Measurements from ENCODE around the gene COLEC12.

The COLEC12 gene

DNA sequence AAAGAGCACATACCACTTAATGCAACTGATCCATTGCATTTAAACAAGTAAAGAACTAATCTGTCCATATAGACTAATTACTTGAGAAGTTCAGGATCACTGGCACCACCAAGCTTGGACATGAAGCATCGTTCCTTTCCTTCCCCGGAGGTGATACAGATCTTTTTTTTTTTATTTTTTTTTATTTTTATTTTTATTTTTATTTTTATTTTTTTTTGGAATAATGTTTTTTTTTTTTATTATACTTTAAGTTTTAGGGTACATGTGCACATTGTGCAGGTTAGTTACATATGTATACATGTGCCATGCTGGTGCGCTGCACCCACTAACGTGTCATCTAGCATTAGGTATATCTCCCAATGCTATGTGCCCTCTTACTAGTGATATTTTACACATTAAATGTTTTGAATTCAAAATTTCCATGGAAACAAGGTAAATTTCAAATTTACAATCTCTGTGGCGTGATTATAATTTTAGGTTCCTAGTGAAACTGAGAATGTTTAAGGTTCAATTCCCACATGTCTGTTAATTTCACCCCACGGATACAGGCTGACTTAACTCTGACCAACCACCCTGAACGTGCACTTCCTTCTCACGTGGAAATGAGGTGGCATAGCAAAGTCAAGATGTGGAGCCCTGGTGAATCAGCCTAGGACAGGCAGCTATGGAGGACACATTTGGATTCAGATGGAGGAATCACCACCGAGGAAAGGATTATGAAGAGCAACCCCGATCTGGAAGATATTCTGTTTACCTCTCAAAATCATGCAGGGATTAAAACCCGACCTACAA, 131.1 kb downstream of the COLEC12 start:
- Mint-ChIP-seq H3K27me3 (ENCODE audit: low read depth) (no peaks in the 10 kb centered on the region), H3K4me3 (no peak overlapping the region), H3K27ac (no peak overlapping the region), H3K9me3 (no peaks in the 10 kb centered on the region), H3K36me3 (ENCODE audit: low read depth) (no peaks in the 10 kb centered on the region), H3K4me1 (ENCODE audit: low read depth) (no peaks in the 10 kb centered on the region)

DNA sequence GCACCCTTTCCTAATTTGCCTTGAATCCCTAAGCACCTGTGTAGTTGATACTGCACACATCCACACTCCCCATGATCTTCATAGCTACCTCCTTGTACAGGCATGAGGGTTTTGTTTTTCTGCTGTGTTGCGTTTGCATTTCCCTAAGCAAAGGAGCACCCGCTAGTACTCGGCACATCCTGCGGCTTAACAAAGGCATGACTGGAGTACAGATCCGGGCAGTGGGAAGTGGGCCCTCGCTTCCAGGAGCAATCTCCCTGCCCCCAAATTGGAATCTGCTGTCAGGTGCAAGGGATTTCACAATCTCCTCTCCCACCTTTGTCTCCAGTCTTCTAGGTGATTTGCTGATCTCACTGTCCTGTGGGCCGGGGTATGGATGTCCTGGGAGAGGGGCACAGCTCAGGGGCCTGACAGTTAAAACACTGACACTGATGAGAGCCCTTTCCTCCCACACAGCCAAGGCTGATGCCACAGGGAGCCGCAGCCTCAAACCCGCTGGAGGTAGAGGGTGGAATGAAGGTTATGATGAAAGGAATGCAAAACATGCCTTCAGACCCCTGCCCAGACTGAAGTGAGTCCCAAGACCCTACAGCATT, 133.9 kb downstream of the COLEC12 start:
- H3K9me3 Mint-ChIP-seq = no peaks in the 10 kb centered on the region

DNA sequence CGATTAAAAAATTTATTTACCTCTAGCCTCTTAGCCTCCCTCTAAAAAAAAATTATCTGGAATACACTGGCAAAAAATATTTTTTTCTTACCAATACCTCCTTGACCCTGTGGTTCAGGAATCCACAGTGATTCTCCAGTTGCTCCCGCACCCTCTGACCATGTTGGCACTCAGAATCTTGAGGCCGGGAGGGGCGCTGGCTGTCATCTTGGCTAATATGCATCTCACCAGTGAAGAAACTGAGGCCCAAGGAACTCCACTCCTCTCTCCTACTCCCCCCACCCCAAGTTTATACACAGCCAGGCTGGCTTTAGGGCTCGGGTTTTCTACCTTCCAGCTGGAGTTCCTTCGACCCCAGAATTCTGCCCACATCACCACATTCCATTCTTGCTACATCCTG, 134.8 kb downstream of the COLEC12 start:
- Mint-ChIP-seq H3K27me3 (ENCODE audit: low read depth) (peaks cover 3% of the 10 kb centered on the region), H3K27ac (no peak overlapping the region), H3K36me3 (ENCODE audit: low read depth) (no peaks in the 10 kb centered on the region), H3K9me3 (no peaks in the 10 kb centered on the region), H3K4me3 (no peak overlapping the region), H3K4me1 (ENCODE audit: low read depth) (no peaks in the 10 kb centered on the region)

More for the DNA sequence above, 133.9 kb downstream of the COLEC12 start:
- Mint-ChIP-seq H3K27me3 (ENCODE audit: low read depth) (peaks cover 3% of the 10 kb centered on the region), H3K27ac (no peak overlapping the region), H3K36me3 (ENCODE audit: low read depth) (no peaks in the 10 kb centered on the region), H3K4me3 (no peak overlapping the region), H3K4me1 (ENCODE audit: low read depth) (no peaks in the 10 kb centered on the region)

DNA sequence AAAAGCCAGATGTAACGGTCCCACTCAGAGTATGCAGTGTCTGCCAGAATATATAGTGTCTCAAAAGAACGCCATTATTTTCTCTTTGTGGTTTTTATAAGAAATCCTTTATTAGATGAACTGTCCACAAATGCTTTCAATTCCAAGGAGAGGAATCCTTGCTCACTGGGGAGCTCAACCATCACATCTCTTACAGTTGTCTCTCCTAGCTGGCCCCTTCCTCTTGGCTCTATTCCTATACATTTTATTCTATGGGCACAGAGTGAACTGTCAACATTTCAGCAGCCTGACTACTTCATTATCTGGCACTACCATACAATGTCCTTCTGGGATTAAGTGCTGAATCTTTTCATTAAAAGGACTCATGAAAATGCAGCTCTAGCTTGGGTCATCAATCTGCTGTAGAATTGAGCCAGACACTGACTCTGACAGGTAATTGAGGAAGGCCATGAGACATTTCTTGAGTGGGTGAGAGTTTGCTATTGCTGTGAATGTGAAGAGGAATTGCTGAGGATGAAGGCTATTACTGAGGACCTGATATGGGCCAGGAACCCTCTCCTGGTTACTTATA, 136.2 kb downstream of the COLEC12 start:
- Mint-ChIP-seq H3K4me3 (no peak overlapping the region), H3K4me1 (ENCODE audit: low read depth) (no peaks in the 10 kb centered on the region), H3K9me3 (no peaks in the 10 kb centered on the region), H3K27ac (no peak overlapping the region), H3K36me3 (ENCODE audit: low read depth) (no peaks in the 10 kb centered on the region), H3K27me3 (ENCODE audit: low read depth) (peaks cover 3% of the 10 kb centered on the region)

DNA sequence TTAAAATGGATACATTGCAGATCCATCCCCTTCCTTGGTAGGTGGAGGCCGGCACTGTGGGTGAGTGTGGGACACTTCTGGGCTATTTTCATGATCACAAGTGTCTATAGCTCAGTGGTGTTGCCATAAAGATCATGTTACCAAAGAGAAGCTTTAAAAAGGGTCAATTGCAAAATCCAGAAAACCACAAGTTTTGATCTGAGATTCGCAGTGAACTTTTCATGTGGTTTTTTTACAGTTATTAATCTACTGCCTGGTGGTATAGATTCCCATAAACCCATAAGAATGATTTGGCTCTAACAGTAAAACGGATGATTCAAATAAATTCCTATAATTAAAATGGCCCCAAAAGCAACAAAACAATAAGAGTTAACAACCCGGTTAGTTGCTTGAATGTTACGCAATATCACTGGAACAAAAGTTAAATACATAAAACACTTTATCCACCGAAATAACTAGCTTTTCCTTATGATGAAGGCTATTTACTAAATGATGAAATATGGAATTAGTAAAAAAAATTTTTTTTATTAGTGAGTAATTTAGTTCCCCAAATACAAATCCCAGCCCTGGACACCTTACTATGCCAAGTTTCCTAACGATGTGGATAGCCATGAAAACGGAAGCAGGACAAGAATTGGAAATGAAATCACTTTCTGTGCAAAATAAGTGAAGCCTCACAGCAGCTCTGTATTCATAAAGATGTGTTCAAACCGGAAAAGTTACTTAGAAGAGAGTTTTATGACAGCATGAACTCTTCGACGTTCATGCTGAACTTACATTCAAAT, 137.0 kb downstream of the COLEC12 start:
- no peak overlapping the region for H3K27ac Mint-ChIP-seq

DNA sequence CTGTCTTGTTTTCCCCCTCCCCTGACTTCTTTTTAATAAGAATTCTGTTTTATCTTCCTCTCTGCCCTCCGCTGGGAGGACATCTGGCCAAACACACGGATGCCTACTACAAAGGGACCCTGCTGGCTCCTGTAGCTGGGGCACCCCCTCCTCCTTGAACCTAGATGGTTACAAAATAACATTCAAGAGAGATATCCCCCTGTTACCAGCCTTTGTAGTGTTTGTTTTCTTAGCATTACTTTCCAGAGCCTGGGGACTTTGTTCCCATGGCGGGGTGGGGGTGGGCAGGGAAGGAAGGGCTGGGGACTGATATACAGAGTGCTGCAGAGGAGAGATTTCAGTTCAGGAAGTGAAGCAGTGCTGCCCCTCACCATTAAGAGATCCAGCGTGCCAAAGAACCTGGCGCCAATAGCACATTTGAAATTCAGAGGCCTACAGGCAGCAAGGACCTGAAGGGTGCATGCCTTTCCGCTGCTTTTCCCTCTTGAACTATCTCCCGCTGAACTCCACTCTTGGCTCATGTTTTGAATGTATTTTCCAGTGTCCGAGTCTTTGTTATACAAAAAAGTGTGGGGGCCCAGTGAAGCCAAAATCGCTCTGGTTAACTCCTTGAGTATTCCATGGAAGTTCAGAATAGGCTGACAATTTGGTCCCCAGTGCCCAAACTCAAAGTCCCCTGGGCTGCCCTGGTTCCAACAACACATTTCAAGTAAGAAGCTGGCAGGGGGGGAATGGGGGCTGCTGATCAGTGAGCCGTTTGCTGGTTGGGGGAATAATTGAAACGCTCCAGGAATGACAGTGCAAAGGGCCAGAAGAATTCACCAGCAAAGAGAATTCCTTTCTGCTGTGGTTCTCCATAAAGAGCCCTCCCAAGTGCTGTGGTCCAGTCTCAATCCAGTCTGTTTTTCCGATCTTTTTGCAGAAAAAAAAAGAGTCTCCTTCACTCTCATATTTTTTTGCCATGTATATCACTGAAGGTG, 137.9 kb downstream of the COLEC12 start:
- peaks cover 3% of the 10 kb centered on the region for H3K27me3 Mint-ChIP-seq (ENCODE audit: low read depth)
- H3K9me3 Mint-ChIP-seq = no peaks in the 10 kb centered on the region

More for the DNA sequence above, 137.0 kb downstream of the COLEC12 start:
- Mint-ChIP-seq H3K4me1 (ENCODE audit: low read depth) (no peaks in the 10 kb centered on the region), H3K4me3 (no peak overlapping the region), H3K27me3 (ENCODE audit: low read depth) (peaks cover 3% of the 10 kb centered on the region), H3K36me3 (ENCODE audit: low read depth) (no peaks in the 10 kb centered on the region), H3K9me3 (no peaks in the 10 kb centered on the region)

DNA sequence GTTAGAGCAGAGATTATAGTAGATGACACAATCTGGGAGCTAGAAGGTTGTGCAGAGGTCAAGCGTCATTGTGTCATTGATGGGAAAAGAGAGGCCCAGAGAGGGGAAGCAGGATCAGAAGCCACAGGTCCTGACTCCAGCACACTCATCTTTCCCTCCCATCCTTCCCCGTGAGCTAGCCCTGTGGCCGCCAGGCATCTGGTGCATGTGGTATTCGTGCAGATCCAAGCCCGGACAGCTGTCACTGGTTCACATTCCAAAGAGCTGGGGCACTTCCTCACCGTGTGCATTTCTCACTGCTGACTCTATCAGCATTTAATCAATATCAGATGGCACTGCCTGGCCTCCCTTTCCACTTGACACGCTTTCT, 138.6 kb downstream of the COLEC12 start:
- Mint-ChIP-seq H3K27ac (no peak overlapping the region), H3K4me3 (no peak overlapping the region), H3K27me3 (ENCODE audit: low read depth) (peaks cover 3% of the 10 kb centered on the region), H3K4me1 (ENCODE audit: low read depth) (no peaks in the 10 kb centered on the region), H3K9me3 (no peaks in the 10 kb centered on the region), H3K36me3 (ENCODE audit: low read depth) (no peaks in the 10 kb centered on the region)

More for the DNA sequence above, 137.9 kb downstream of the COLEC12 start:
- no peak overlapping the region for H3K27ac Mint-ChIP-seq
- no peaks in the 10 kb centered on the region for H3K36me3 Mint-ChIP-seq (ENCODE audit: low read depth)
- no peaks in the 10 kb centered on the region for H3K4me1 Mint-ChIP-seq (ENCODE audit: low read depth)
- no peak overlapping the region for H3K4me3 Mint-ChIP-seq

DNA sequence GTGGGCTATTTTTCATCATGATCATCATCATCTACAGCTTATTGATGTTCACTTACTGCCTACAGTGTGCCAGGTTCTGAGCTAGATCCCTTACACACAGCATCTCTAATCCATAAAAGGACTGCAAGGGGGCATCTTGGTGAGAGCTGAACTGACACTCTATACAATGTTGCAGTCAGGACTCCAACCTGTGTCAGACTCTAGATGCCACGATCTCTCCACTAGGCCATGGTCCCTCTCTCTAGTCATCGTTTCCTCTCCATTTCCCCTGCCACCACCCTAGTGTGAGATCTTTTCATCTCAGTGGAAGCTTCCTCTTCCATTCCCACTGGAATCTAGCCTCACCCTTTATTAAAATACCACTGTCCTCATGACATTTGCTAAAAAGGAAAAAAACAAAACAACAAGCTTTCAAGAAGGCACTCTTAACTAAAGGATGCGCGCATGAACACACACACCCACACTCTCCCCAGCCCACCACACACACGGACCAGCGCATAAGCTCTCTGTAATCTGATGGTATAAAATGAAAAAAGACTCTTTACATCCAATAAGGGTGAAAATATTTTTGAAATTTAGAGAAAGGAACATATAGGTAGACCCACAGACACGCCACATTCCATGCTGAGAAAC, 139.3 kb downstream of the COLEC12 start:
- H3K36me3 Mint-ChIP-seq (ENCODE audit: low read depth) = no peaks in the 10 kb centered on the region
- no peak overlapping the region for H3K4me3 Mint-ChIP-seq
- H3K9me3 Mint-ChIP-seq = no peaks in the 10 kb centered on the region
- peaks cover 3% of the 10 kb centered on the region for H3K27me3 Mint-ChIP-seq (ENCODE audit: low read depth)
- no peak overlapping the region for H3K27ac Mint-ChIP-seq
- H3K4me1 Mint-ChIP-seq (ENCODE audit: low read depth) = no peaks in the 10 kb centered on the region

DNA sequence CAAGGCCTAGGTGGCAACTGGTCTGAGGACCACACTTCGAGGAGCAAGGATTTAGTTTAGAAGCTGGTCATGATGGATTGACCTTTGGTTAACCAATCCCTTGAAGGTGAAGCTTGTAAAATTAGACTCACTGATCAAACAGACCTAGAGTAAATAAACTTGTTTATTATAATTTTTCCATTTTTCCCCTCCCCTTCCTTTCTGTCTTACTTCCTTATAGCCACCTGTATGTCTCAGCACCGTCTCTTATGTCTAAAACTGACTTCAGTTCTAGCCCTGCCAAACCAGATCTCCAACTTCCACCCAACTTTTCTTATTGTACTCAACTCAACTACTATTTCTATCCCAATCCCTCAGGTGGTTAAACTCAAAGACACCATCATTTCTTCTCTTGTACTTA, 139.8 kb downstream of the COLEC12 start:
- H3K27ac Mint-ChIP-seq = no peak overlapping the region
- no peaks in the 10 kb centered on the region for H3K9me3 Mint-ChIP-seq
- H3K4me3 Mint-ChIP-seq = no peak overlapping the region
- peaks cover 3% of the 10 kb centered on the region for H3K27me3 Mint-ChIP-seq (ENCODE audit: low read depth)
- no peaks in the 10 kb centered on the region for H3K36me3 Mint-ChIP-seq (ENCODE audit: low read depth)
- H3K4me1 Mint-ChIP-seq (ENCODE audit: low read depth) = no peaks in the 10 kb centered on the region

DNA sequence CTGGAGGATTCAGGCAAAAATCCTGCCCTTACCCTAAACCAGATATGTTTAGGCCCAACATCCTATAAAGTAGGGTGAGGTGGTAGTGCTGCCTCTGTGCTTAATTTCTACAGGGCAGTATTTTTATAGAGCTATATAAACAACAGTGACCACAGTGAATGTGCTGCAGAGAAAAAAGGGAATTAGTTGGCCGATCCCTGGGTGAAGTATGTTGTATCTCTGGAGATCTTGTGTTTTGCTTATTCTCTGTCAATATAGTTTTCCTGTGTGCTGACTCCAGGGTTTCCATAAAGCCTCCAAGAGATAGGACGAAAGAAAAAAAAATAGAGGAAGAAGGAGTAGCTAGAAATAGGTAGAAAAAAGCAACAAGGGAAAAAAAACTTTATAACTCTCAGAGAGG, 143.7 kb downstream of the COLEC12 start:
- no peak overlapping the region for H3K4me3 Mint-ChIP-seq
- peaks cover 4% of the 10 kb centered on the region for H3K27me3 Mint-ChIP-seq (ENCODE audit: low read depth)
- no peaks in the 10 kb centered on the region for H3K36me3 Mint-ChIP-seq (ENCODE audit: low read depth)
- H3K9me3 Mint-ChIP-seq = no peaks in the 10 kb centered on the region
- H3K4me1 Mint-ChIP-seq (ENCODE audit: low read depth) = no peaks in the 10 kb centered on the region
- no peak overlapping the region for H3K27ac Mint-ChIP-seq

DNA sequence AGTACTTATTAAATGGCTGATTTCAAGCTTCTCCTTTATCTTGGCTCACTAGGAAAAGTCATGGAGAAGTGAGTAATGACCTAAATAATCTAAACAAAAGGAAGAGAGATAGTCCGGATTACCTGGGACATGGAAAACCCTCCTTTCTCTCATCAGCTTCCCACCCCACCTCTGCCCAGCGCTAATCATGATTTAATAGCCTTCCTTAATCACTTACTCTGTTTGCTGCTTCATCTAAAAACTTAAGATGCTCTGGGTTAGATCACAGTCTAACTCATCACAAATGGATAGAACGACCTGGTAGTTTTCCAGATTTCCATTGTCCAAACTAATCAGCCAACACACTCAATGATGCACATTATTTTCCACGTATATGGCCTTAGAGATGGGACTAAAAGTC, 144.8 kb downstream of the COLEC12 start:
- peaks cover 4% of the 10 kb centered on the region for H3K27me3 Mint-ChIP-seq (ENCODE audit: low read depth)
- no peaks in the 10 kb centered on the region for H3K36me3 Mint-ChIP-seq (ENCODE audit: low read depth)
- no peak overlapping the region for H3K4me3 Mint-ChIP-seq
- H3K4me1 Mint-ChIP-seq (ENCODE audit: low read depth) = no peaks in the 10 kb centered on the region
- H3K27ac Mint-ChIP-seq = no peak overlapping the region
- H3K9me3 Mint-ChIP-seq = no peaks in the 10 kb centered on the region

DNA sequence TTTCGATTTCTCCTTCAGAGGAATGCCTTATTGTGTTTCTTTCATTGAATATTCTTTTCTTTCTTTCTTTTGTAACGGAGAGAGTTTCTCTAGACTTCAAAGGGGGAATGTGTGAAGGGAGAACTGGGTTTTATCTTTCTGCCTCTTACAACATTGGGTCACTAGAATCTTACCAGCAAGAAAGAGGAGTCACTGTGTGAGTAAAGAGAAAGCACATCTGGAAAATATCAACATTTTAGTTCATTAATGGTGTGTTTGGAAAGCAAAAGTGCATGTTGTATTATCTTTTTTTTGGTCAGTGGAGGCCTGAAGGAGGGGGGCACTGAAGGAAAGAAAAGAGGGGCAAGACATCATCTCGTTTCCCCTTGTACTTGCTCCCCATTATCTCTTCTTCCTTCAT, 146.0 kb downstream of the COLEC12 start:
- no peak overlapping the region for H3K27ac Mint-ChIP-seq
- no peaks in the 10 kb centered on the region for H3K36me3 Mint-ChIP-seq (ENCODE audit: low read depth)
- H3K27me3 Mint-ChIP-seq (ENCODE audit: low read depth) = peaks cover 4% of the 10 kb centered on the region
- H3K4me1 Mint-ChIP-seq (ENCODE audit: low read depth) = no peaks in the 10 kb centered on the region
- H3K4me3 Mint-ChIP-seq = no peak overlapping the region
- no peaks in the 10 kb centered on the region for H3K9me3 Mint-ChIP-seq

DNA sequence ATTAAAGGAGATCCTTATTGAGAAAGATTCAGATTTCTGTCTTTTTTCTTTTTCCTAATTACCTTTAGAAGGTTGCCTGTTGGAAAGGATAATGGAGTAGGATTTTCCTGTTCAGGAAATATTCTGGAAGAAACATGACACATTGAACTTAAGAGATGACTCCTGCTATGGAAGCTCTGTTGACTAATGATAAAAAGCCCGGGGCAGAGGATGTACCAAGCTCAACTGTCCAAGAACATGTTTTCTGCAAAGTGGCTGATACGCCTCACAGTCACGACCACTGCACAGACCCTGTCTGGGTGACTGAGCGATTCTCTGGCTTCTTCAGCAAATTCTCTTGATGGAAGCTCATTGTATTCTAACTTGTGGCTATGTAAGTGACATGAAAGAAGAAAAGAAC, 146.5 kb downstream of the COLEC12 start:
- Mint-ChIP-seq H3K36me3 (ENCODE audit: low read depth) (no peaks in the 10 kb centered on the region), H3K4me3 (no peak overlapping the region), H3K27me3 (ENCODE audit: low read depth) (peaks cover 4% of the 10 kb centered on the region), H3K9me3 (no peaks in the 10 kb centered on the region), H3K4me1 (ENCODE audit: low read depth) (no peaks in the 10 kb centered on the region), H3K27ac (no peak overlapping the region)
